HCT116 (cell line): ENCODE data around the gene NHERF1. TPM values are rescaled to one million over a fixed set of nuclear protein-coding genes. Genes with fewer than 3 reads are reported as not detected.

ENCODE experiments used
- ATAC-seq: fragments of 200-7000 bp; cut with Tn5 transposase; 2 replicates; pipeline ENCODE4 v1.9.1; 2020; ENCODE audit warnings: mild to moderate bottlenecking, moderate library complexity
- BruUV-seq: library from RNA; stranded (reverse); fragments of 400-500 nt; replicated peaks from 2 replicates; lab custom pipeline; 2021; lab: Mats Ljungman, UMichigan
- CTCF ChIA-PET: fragments of 300-600 bp; sonication (Branson Sonifier 250); formaldehyde crosslinking; loops from one replicate; lab custom pipeline; 2021; ENCODE audit warnings: antibody characterized with exemption; lab: Charles Lee
- POLR2A ChIA-PET: fragments of 300-600, 350-600 bp; sonication (Branson Sonifier 250); formaldehyde crosslinking; loops from one replicate; lab custom pipeline; 2021; ENCODE audit warnings: antibody characterized with exemption; lab: Charles Lee
- RAD21 ChIA-PET, 2 experiments: fragments of 300-600 bp; sonication (Branson Sonifier 250); formaldehyde crosslinking; loops; one replicate each; lab custom pipeline; 2023; ENCODE audit warnings: low total read pairs in 2 of 2; ENCODE audit not compliant: uncharacterized antibody in 2 of 2, unreplicated experiment in 2 of 2, low non-redundant PET in 1 of 2; lab: Charles Lee
- DNase-seq: peaks from one replicate; pipeline ENCODE4 v3.0.0-alpha.2; 2010; ENCODE audit warnings: low read depth, low spot score
- H2AFZ ChIP-seq: fragments of 200-600 bp; shearing (Covaris generic), sonication (generic); 2 replicates; pipeline ENCODE4 v1.6.1; 2017; ENCODE audit warnings: low read depth, mixed run types, mixed read lengths, antibody characterized with exemption, low read length; ENCODE audit not compliant: poor library complexity, severe bottlenecking
- H3K27ac ChIP-seq: 2 replicates; pipeline ENCODE4 v1.5.1; 2012; ENCODE audit warnings: low read depth, low read length
- H3K27me3 ChIP-seq: fragments of 200-600 bp; sonication (generic); 2 replicates; pipeline ENCODE4 v1.6.1; 2016; ENCODE audit warnings: mixed run types, low read length, mixed read lengths; ENCODE audit not compliant: insufficient read depth
- H3K36me3 ChIP-seq, 2 experiments: fragments of 200-500 bp in 1 of 2; fragments of 200-600 bp in 1 of 2; sonication (Bioruptor generic) in 1 of 2; sonication (generic) in 1 of 2; 2 replicates each; pipeline versions ENCODE4 v1.5.1 to v1.6.1; 2014 to 2016; ENCODE audit warnings: low read length in 2 of 2, inconsistent platforms in 1 of 2, mixed read lengths in 1 of 2, mixed run types in 1 of 2; ENCODE audit not compliant: insufficient read depth in 2 of 2, control insufficient read depth in 1 of 2
- H3K4me1 ChIP-seq, 2 experiments: fragments of 200-600 bp in 1 of 2; sonication (generic) in 1 of 2; 2 replicates each; pipeline versions ENCODE4 v1.5.1 to v1.6.1; 2012 to 2017; ENCODE audit warnings: low read length in 2 of 2, inconsistent platforms in 1 of 2, mild to moderate bottlenecking in 1 of 2, mixed read lengths in 1 of 2, mixed run types in 1 of 2, moderate library complexity in 1 of 2; ENCODE audit not compliant: insufficient read depth in 2 of 2, control insufficient read depth in 1 of 2
- H3K4me2 ChIP-seq: fragments of 200-600 bp; sonication (generic); 2 replicates; pipeline ENCODE4 v1.6.1; 2017; ENCODE audit warnings: mixed run types, low read length, mixed read lengths
- H3K4me3 ChIP-seq, 2 experiments: fragments of 200-600 bp in 1 of 2; sonication (generic) in 1 of 2; replicated peaks in 1 of 2; 2 replicates each; pipeline ENCODE4 v1.5.1; 2011 to 2016; ENCODE audit warnings: low read length in 2 of 2, control low read depth in 1 of 2, low read depth in 1 of 2, mild to moderate bottlenecking in 1 of 2, mixed read lengths in 1 of 2, mixed run types in 1 of 2
- H3K79me2 ChIP-seq: fragments of 200-600 bp; sonication (generic); 2 replicates; pipeline ENCODE4 v1.6.1; 2017; ENCODE audit warnings: mild to moderate bottlenecking, mixed run types, low read length, moderate library complexity, mixed read lengths; ENCODE audit not compliant: insufficient read depth
- H3K9ac ChIP-seq: fragments of 200-600 bp; sonication (generic); 2 replicates; pipeline ENCODE4 v1.6.1; 2016; ENCODE audit warnings: low read length, mixed read lengths
- H3K9me2 ChIP-seq: fragments of 200-600 bp; sonication (generic), shearing (Covaris generic); 2 replicates; pipeline ENCODE4 v1.6.1; 2017; ENCODE audit warnings: mixed run types, mild to moderate bottlenecking, moderate library complexity; ENCODE audit not compliant: insufficient read depth
- H3K9me3 ChIP-seq, 2 experiments: fragments of 200-500 bp in 1 of 2; fragments of 200-600 bp in 1 of 2; sonication (Bioruptor generic) in 1 of 2; sonication (generic) in 1 of 2; 2 replicates each; pipeline ENCODE4 v1.6.1; 2014 to 2017; ENCODE audit warnings: low read length in 2 of 2, mixed read lengths in 2 of 2, inconsistent platforms in 1 of 2, low read depth in 1 of 2, mild to moderate bottlenecking in 1 of 2, mixed run types in 1 of 2, moderate library complexity in 1 of 2; ENCODE audit not compliant: control insufficient read depth in 1 of 2, insufficient read depth in 1 of 2
- H4K20me1 ChIP-seq: fragments of 200-600 bp; sonication (generic), shearing (Covaris generic); 2 replicates; pipeline ENCODE4 v1.6.1; 2017; ENCODE audit warnings: mixed run types, mild to moderate bottlenecking, moderate library complexity; ENCODE audit not compliant: insufficient read depth
- CTCF ChIP-seq, 3 experiments: fragments of 200-600 bp in 1 of 3; sonication (generic) in 1 of 3; IDR thresholded peaks in 2 of 3; conservative IDR thresholded peaks in 1 of 3; 2 replicates each; pipeline ENCODE4 v1.5.1; 2012 to 2017; ENCODE audit warnings: low read depth in 2 of 3, low read length in 2 of 3, antibody characterized with exemption in 1 of 3, borderline replicate concordance in 1 of 3, control low read depth in 1 of 3, mild to moderate bottlenecking in 1 of 3, mixed read lengths in 1 of 3, mixed run types in 1 of 3, moderate library complexity in 1 of 3; ENCODE audit not compliant: insufficient read depth in 1 of 3
- ELF1 ChIP-seq: IDR thresholded peaks from 2 replicates; pipeline ENCODE4 v1.6.1; 2012; ENCODE audit warnings: low read depth, borderline replicate concordance
- EZH2phosphoT487 ChIP-seq: fragments of 200-600 bp; IDR thresholded peaks from 2 replicates; pipeline ENCODE4 v1.6.1; 2018; ENCODE audit warnings: antibody characterized with exemption, borderline replicate concordance
- JUND ChIP-seq: IDR thresholded peaks from 2 replicates; pipeline ENCODE4 v1.6.1; 2012
- MAX ChIP-seq: IDR thresholded peaks from 2 replicates; pipeline ENCODE4 v1.6.1; 2012
- POLR2AphosphoS5 ChIP-seq: IDR thresholded peaks from 2 replicates; pipeline ENCODE4 v1.6.1; 2011; ENCODE audit warnings: mild to moderate bottlenecking, low read depth, low read length, moderate library complexity
- SP1 ChIP-seq: IDR thresholded peaks from 2 replicates; pipeline ENCODE4 v1.6.1; 2012; ENCODE audit warnings: low read depth
- TCF7L2 ChIP-seq: IDR thresholded peaks from 2 replicates; pipeline ENCODE4 v1.7.0; 2011; ENCODE audit warnings: borderline replicate concordance, inconsistent platforms; ENCODE audit not compliant: insufficient read depth, insufficient read length; ENCODE audit errors: extremely low read depth
- ZBTB33 ChIP-seq: IDR thresholded peaks from 2 replicates; pipeline ENCODE4 v1.6.1; 2011; ENCODE audit warnings: mild to moderate bottlenecking, low read length, moderate library complexity; ENCODE audit not compliant: insufficient replicate concordance; ENCODE audit errors: extremely low read depth
- intact Hi-C: fragments of 100-400 bp; cut with micrococcal nuclease; formaldehyde crosslinking; loops from 2 replicates; pipeline ENCODE4 v1.10.0; 2022
- total RNA-seq: library from RNA; stranded (reverse); gene quantifications from one replicate; pipeline ENCODE4 v1.2.1, GENCODE V29; 2021; ENCODE audit not compliant: unreplicated experiment

NHERF1 gene
- total RNA-seq, 1 experiment from 2014 or later, result 129 TPM

GRCh38 chr17:74815550-74816370 is 67.3 kb downstream of the NHERF1 start:
- RAD21 ChIA-PET, result no interaction called here
- H3K27ac ChIP-seq, result no peak overlapping the region
- H4K20me1 ChIP-seq, result no peaks in the 10 kb centered on the region
- POLR2A ChIA-PET, result no interaction called here
- H3K27me3 ChIP-seq, result no peaks in the 10 kb centered on the region
- no TSS peak for BruUV-seq
- intact Hi-C loops, result no loop called here
- no peak overlapping the region for H3K4me3 ChIP-seq
- no peaks in the 10 kb centered on the region for H3K9me3 ChIP-seq
- ATAC-seq, result peak; percentile 80
- no peak for DNase-seq
- H3K79me2 ChIP-seq, result no peaks in the 10 kb centered on the region
- no peak overlapping the region for H3K4me2 ChIP-seq
- TF ChIP-seq CTCF (IDR thresholded peaks at IDR 0.05 in 2 of 3, conservative IDR thresholded peaks at IDR 0.05 in 1 of 3; ENCODE audit: borderline replicate concordance in 1 of 3, insufficient read depth in 1 of 3, low read depth in 2 of 3, low read length in 2 of 3), result peak; percentile 17 to 61 (median 61); a peak in 5 of 6 replicates
- TF ChIP-seq POLR2AphosphoS5, result no peak
- CTCF ChIA-PET, result no interaction called here
- no peaks in the 10 kb centered on the region for H3K4me1 ChIP-seq
- H2AFZ ChIP-seq, result no peak overlapping the region
- no peaks in the 10 kb centered on the region for H3K9me2 ChIP-seq
- no peaks in the 10 kb centered on the region for H3K36me3 ChIP-seq
- H3K9ac ChIP-seq, result no peak overlapping the region

- no peaks in the 10 kb centered on the region for H3K9me2 ChIP-seq
- no peak overlapping the region for H2AFZ ChIP-seq
- BruUV-seq, result no TSS peak
- no peaks in the 10 kb centered on the region for H3K36me3 ChIP-seq
- ChIA-PET RAD21 (no interaction called here), POLR2A (interaction anchor here (0.6 kb wide), 1 partner anchor 62 kb away, joined by 3 read pairs; no protein-coding TSS in a partner anchor), CTCF (no interaction called here)
- H3K4me3 ChIP-seq, result no peak overlapping the region
- H3K9ac ChIP-seq, result no peak overlapping the region
- H3K9me3 ChIP-seq, result no peaks in the 10 kb centered on the region
- no peaks in the 10 kb centered on the region for H3K79me2 ChIP-seq
- intact Hi-C loops, result no loop called here
- H3K27ac ChIP-seq, result no peak overlapping the region
- no peak for DNase-seq
- H3K27me3 ChIP-seq, result no peaks in the 10 kb centered on the region
- ATAC-seq, result no peak
- H3K4me2 ChIP-seq, result no peak overlapping the region
- H3K4me1 ChIP-seq, result no peaks in the 10 kb centered on the region
- H4K20me1 ChIP-seq, result no peaks in the 10 kb centered on the region
- TF ChIP-seq SP1 (no peak), TCF7L2 (no peak), EZH2phosphoT487 (no peak), POLR2AphosphoS5 (no peak), ZBTB33 (no peak), JUND (no peak), MAX (no peak), ELF1 (no peak)
Observed at GRCh38 chr17:74816905-74817620, 68.6 kb downstream of the NHERF1 start.
